ENCODE data around the gene ENOPH1. TPM values are rescaled to one million over a fixed set of nuclear protein-coding genes. Genes with fewer than 3 reads are reported as not detected.
A peak's percentile ranks its signal among the peaks of the same experiment; 100 is the strongest.

The ENOPH1 gene
- total RNA-seq, 2 donors from 2014 or later, result 47.1 to 57.3 TPM

DNA sequence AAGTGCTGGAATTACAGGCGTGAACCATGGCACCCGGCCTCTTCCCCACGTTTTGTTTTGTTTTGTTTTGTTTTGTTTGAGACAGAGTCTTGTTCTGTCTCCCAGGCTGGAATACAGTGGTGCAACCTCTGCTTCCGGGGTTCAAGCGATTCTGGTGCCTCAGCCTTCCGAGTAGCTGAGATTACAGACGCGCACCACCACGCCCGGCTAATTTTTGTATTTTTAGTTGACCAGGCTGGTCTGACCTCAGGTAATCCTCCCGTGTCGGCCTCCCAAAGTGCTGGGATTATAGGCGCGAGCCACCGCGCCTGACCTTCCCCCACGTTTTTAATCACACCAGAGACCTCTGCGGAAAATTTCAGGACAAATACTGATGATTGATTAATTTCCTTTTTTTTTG lies 2.2 kb downstream of the ENOPH1 start:
- Mint-ChIP-seq H3K27me3 (ENCODE audit: insufficient read depth) (no peaks in the 10 kb centered on the region), H3K9me3 (no peaks in the 10 kb centered on the region), H3K4me3 (peak overlapping the region; percentile 100), H3K36me3 (ENCODE audit: low read depth) (peaks cover 52% of the 10 kb centered on the region), H3K4me1 (peaks cover 34% of the 10 kb centered on the region), H3K27ac (peak overlapping the region; percentile 35)
- TF ChIP-seq, protein P1, sequence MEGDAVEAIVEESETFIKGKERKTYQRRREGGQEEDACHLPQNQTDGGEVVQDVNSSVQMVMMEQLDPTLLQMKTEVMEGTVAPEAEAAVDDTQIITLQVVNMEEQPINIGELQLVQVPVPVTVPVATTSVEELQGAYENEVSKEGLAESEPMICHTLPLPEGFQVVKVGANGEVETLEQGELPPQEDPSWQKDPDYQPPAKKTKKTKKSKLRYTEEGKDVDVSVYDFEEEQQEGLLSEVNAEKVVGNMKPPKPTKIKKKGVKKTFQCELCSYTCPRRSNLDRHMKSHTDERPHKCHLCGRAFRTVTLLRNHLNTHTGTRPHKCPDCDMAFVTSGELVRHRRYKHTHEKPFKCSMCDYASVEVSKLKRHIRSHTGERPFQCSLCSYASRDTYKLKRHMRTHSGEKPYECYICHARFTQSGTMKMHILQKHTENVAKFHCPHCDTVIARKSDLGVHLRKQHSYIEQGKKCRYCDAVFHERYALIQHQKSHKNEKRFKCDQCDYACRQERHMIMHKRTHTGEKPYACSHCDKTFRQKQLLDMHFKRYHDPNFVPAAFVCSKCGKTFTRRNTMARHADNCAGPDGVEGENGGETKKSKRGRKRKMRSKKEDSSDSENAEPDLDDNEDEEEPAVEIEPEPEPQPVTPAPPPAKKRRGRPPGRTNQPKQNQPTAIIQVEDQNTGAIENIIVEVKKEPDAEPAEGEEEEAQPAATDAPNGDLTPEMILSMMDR (conservative IDR thresholded peaks at IDR 0.05), result no peak
- DNase-seq, result no peak
- Histone ChIP-seq H3K4me1 (ENCODE audit: control insufficient read depth, insufficient read depth, low read length) (no peaks in the 10 kb centered on the region), H3K9me3 (ENCODE audit: control insufficient read depth, low read length) (no peaks in the 10 kb centered on the region), H3K27ac (ENCODE audit: low read depth, low read length) (no peak overlapping the region), H3K27me3 (ENCODE audit: control insufficient read depth, insufficient read depth, low read length, poor library complexity, severe bottlenecking) (no peaks in the 10 kb centered on the region), H3K9ac (ENCODE audit: extremely low read depth, low read length, poor library complexity, severe bottlenecking) (no peak overlapping the region), H3K4me3 (ENCODE audit: low read length) (peak overlapping the region; percentile 91), H3K36me3 (ENCODE audit: control insufficient read depth, insufficient read depth, low read length) (peaks cover 30% of the 10 kb centered on the region)
- 85 to 87% methylated on average over 13 to 18 of the region's 18 CpGs for WGBS, 2 experiments (ENCODE audit: insufficient coverage in 1 of 2, insufficient read length in 1 of 2)

DNA sequence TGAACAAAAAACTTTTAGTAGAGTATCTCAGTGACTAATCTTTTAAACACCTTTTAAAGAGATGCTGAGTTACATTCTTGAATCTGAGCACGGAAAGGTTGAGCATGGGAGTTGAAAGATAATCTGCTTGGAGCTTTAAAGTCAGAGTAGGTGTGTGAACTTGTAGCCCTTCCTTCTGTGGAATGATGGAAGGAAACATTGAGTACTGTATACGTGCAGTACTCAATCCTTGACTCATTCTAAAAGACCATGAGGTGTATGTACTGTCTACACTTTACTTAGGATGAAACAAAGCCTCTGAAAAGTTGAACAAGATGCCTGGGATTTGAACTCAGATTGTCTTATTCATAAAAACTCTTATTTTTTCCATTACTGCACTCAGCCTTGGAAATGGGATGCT lies 3.4 kb downstream of the ENOPH1 start:
- TF ChIP-seq, protein P1 (conservative IDR thresholded peaks at IDR 0.05), result no peak
- Histone ChIP-seq H3K27ac (ENCODE audit: low read depth, low read length) (no peak overlapping the region), H3K9ac (ENCODE audit: extremely low read depth, low read length, poor library complexity, severe bottlenecking) (no peak overlapping the region), H3K4me3 (ENCODE audit: low read length) (peak overlapping the region; percentile 91), H3K27me3 (ENCODE audit: control insufficient read depth, insufficient read depth, low read length, poor library complexity, severe bottlenecking) (no peaks in the 10 kb centered on the region), H3K36me3 (ENCODE audit: control insufficient read depth, insufficient read depth, low read length) (peaks cover 26% of the 10 kb centered on the region), H3K4me1 (ENCODE audit: control insufficient read depth, insufficient read depth, low read length) (no peaks in the 10 kb centered on the region), H3K9me3 (ENCODE audit: control insufficient read depth, low read length) (no peaks in the 10 kb centered on the region)
- peaks cover 28% of the 10 kb centered on the region for H3K4me1 Mint-ChIP-seq
- H3K36me3 Mint-ChIP-seq (ENCODE audit: low read depth), result peaks cover 40% of the 10 kb centered on the region
- H3K9me3 Mint-ChIP-seq, result no peaks in the 10 kb centered on the region
- DNase-seq, result no peak
- H3K4me3 Mint-ChIP-seq, result no peak overlapping the region
- H3K27me3 Mint-ChIP-seq (ENCODE audit: insufficient read depth), result no peaks in the 10 kb centered on the region
- WGBS, 2 experiments (ENCODE audit: insufficient coverage in 1 of 2, insufficient read length in 1 of 2), result 67 to 76% methylated on average over 1 to 2 of the region's 2 CpGs
- H3K27ac Mint-ChIP-seq, result no peak overlapping the region

DNA sequence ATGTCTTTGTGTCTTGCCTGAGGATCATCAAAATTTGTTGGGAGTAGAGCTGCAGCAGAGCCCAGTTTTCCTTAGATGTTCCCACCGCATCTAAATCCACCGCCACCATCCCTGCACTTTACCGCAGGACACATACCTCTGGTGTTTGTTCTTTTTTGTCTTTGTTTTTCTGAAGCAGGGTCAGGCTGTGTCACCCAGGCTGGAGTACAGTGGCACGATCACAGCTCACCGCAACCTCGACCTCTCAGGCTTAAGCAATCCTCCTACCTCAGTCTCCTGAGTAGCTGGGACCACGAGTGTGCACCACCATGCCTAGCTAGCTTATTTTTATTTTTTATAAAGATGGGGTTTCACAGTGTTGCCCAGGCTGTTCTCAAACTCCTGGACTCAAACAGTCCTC lies 4.6 kb downstream of the ENOPH1 start:
- Histone ChIP-seq H3K27ac (ENCODE audit: low read depth, low read length) (no peak overlapping the region), H3K9me3 (ENCODE audit: control insufficient read depth, low read length) (no peaks in the 10 kb centered on the region), H3K27me3 (ENCODE audit: control insufficient read depth, insufficient read depth, low read length, poor library complexity, severe bottlenecking) (no peaks in the 10 kb centered on the region), H3K36me3 (ENCODE audit: control insufficient read depth, insufficient read depth, low read length) (peaks cover 33% of the 10 kb centered on the region), H3K9ac (ENCODE audit: extremely low read depth, low read length, poor library complexity, severe bottlenecking) (no peak overlapping the region), H3K4me1 (ENCODE audit: control insufficient read depth, insufficient read depth, low read length) (no peaks in the 10 kb centered on the region), H3K4me3 (ENCODE audit: low read length) (no peak overlapping the region)
- Mint-ChIP-seq H3K9me3 (no peaks in the 10 kb centered on the region), H3K27me3 (ENCODE audit: insufficient read depth) (no peaks in the 10 kb centered on the region), H3K4me3 (no peak overlapping the region), H3K36me3 (ENCODE audit: low read depth) (peaks cover 37% of the 10 kb centered on the region), H3K4me1 (peaks cover 33% of the 10 kb centered on the region), H3K27ac (no peak overlapping the region)
- 89 to 96% methylated on average over 6 to 7 of the region's 7 CpGs for WGBS, 2 experiments (ENCODE audit: insufficient coverage in 1 of 2, insufficient read length in 1 of 2)
- TF ChIP-seq, protein P1 (conservative IDR thresholded peaks at IDR 0.05), result no peak
- no peak for DNase-seq

All from endodermal cell (in vitro differentiated cells).